T1000 (cell line): Measurements from ENCODE around the gene ST6GAL2.

ENCODE experiments used
- DNase-seq: peaks from one replicate; lab custom pipeline; 2025; ENCODE audit warnings: mixed read lengths; lab: John Stamatoyannopoulos, UW

The ST6GAL2 gene

DNA sequence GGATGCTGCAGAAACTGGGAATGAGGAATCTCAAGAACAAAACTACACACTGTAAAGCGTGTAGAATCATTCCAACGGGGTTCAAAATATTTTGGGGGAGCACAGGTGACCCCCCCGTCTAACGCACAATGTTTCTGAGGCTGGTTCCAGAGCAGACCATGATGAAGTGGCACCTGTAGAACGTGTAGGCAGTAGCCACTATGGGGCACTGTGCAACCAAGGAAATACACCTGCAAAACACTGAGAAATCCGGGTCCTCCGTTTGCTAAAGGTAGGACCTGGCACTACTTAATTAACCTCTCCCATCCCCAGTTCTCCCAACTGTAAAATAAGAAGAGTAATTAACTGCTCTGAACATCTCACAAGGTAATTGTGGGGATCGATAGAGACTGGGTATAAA is 22.6 kb downstream of the ST6GAL2 start:
- DNase-seq: no peak

- no peak for DNase-seq
Measured at GRCh38 chr2:106859498-106859897, 26.5 kb downstream of the ST6GAL2 start.

DNA sequence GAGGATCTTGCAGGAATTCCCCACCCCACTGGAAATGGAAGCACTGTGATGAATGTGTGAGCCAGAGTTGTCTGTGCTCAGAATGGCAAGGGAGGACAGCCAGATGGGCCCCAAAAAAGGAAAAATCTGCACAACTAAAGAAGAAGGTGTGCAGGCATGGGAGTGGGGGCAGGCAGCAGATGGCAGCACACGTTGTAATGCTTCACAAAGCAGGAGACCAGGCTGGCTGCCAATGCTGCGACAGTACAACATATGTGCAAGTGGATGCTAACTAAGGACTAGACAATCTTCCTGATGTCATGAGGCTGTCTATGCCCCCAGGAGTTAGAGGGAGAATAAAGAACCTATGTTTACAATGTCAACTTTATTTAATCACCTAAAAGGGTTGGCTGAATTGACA is 27.2 kb downstream of the ST6GAL2 start:
- DNase-seq: no peak

GRCh38 chr2:106857882-106858478 is 28.0 kb downstream of the ST6GAL2 start:
- no peak for DNase-seq

DNA sequence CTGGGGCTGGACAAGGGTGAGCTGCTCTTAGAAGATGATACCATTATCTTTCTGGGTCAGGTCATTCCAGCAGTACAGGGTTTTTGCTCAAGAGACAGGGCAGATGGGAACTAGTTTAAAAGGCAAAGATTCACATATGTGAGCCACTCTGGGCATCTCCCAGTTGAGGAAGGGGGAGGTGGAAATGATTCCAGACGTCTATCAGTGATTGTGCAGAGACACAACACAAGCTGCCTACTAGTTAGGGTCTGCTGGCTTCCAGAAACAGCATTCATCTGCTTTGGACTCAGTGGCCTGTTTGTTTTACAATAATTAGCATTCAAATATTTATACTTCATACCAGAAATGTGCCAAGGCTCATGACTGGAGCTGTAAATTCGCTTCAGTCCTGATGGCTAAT is 32.3 kb downstream of the ST6GAL2 start:
- no peak for DNase-seq

DNA sequence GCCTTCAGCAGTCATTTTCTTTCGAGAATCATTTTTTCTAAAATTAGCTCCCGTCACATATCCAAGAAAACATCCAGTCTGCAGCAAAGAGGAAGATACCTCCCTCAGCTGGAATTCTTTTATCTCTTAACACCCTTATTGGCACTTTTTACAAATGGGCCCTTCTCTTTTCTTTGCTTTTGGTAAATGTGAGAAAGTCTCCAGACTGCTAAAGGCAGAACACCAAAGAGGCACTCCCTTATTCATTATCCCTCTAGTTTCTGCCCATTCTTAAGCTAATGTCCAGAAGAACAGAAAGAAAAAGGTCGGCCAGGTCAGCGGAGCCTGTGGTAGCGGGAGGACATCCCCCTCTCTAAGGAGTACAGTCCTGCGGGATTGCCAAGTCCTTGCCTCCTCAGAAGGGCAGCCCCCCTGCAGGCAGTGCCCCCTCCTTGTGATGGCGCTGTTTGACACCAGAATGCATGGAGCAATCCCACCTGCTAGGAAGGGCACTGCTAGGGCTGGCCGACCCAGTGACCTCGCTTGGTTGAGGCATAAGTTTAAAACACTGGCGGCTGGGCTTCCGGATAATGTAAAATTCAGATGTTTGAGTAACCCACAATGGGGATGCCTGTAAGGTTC is 34.0 kb downstream of the ST6GAL2 start:
- DNase-seq: no peak

- no peak for DNase-seq
Measured at GRCh38 chr2:106851087-106851874, 34.7 kb downstream of the ST6GAL2 start.

GRCh38 chr2:106849253-106849652 is 36.7 kb downstream of the ST6GAL2 start:
- no peak for DNase-seq

DNA sequence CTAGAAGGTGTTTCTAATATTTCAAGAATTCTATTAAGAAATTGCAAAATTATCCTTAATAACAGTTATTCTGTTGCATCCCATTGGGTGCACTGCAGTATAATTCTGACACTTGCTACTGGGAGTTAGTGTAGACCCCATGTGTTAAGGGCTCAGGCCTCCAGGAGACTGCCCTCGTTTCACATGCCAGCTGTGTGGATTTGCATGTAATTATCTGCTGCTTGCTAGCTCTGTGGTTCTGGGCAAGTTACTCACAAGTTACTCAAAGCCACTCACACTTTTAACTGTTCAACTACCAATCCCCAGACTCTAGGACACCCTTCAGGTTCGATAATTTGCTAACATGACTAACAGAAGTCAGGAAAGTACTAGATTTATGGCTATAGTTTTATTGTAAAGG is 38.6 kb downstream of the ST6GAL2 start:
- DNase-seq: no peak

- no peak for DNase-seq
Measured at GRCh38 chr2:106845716-106846115, 40.3 kb downstream of the ST6GAL2 start.

GRCh38 chr2:106843910-106844250 is 42.1 kb downstream of the ST6GAL2 start:
- no peak for DNase-seq

- no peak for DNase-seq
Measured at GRCh38 chr2:106843001-106843909, 42.7 kb downstream of the ST6GAL2 start.

GRCh38 chr2:106841886-106842645 is 43.9 kb downstream of the ST6GAL2 start:
- no peak for DNase-seq

DNA sequence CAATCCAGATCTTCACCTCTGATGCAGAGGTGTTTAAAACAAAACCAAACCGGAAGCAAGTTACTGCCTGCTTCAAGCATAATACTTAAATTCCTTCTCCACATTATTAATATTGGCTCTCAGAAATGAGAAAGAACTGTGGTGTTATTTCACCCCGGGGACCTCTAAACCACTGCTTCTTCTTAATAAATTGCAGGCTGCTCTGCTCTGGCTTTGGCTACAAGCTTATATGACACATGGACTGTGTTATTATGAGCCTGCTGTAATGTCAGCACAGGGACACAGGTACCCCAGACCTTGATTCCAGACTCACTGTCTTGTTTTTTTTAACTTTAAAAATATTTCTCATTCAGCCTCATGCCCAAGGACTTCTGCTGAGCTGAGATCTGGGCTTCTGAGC is 45.1 kb downstream of the ST6GAL2 start:
- no peak for DNase-seq

DNA sequence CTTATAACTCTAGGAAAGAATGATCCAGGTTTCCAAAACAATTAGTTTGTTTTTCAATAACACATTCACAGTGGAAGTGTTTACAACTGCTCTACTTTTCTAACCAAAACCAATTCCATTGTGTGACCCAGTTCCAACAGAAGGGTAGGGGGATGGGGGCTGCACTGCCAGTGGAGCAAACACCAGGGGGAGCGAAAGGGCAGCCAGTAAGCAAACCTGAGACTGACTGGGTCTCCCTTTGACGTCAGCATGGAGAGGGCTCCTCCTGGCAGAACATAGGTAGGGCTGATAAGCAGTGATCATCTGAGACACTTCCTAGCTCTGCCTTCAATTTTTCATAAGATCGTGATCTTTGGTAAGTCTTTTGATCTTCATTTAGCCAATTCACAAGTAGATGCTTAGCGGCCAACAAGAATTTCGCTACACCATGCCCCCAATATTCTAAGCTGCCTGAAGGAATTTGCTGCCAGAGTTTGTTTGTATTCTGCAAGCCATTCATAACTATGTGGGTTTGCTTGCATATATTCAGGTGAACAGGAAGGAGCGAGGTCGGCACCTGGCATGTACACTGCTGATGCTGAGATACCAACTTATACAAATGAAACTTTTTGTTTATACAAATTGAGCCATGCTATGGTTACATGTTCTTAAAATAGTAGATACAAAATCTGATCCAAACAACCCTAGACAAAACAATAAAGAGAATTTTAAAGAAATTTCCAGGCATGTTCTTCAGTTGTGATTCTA is 45.9 kb downstream of the ST6GAL2 start:
- DNase-seq: no peak

DNA sequence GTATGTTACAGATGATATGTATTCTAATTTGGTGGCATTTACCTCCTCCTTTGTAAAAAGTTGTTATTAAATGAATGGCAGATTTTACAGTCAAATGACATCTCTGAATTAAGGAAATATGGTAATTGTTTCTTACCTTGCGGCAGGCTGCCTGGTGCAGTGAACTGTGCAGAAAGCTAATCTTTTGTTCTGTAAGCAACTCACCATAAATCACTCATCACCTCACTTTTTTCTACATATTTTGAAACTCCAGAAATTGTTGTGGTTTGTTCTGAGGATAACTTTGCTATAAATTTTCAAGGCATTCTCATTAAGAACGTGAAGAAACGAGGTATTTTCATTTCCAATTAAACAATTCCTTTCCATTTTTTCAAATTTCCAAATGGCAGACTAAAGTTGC is 52.7 kb downstream of the ST6GAL2 start:
- DNase-seq: no peak

GRCh38 chr2:106831816-106832569 is 54.0 kb downstream of the ST6GAL2 start:
- no peak for DNase-seq

- no peak for DNase-seq
Measured at GRCh38 chr2:106831241-106831640, 54.7 kb downstream of the ST6GAL2 start.

- no peak for DNase-seq
Measured at GRCh38 chr2:106830191-106830590, 55.8 kb downstream of the ST6GAL2 start.

GRCh38 chr2:106828119-106828518 is 57.8 kb downstream of the ST6GAL2 start:
- DNase-seq: no peak
